DOHH2 (cell line): ENCODE measurements around the gene SRMS.

Experiments
- CTCF ChIP-seq: fragments of 200-600 bp; sonication (generic); IDR thresholded peaks from one replicate; pipeline ENCODE4 v1.5.1; 2014; ENCODE audit warnings: antibody characterized with exemption, mild to moderate bottlenecking, low read depth, low read length; ENCODE audit not compliant: poor library complexity, severe bottlenecking
- EZH2phosphoT487 ChIP-seq: fragments of 200-600 bp; sonication (generic); IDR thresholded peaks from 2 replicates; pipeline ENCODE4 v1.6.1; 2017; ENCODE audit warnings: borderline replicate concordance, mild to moderate bottlenecking, antibody characterized with exemption, low read length, moderate library complexity, mixed read lengths

GRCh38 chr20:63574829-63575743 is 27.5 kb upstream of the SRMS start:
- TF ChIP-seq CTCF = no peak
- TF ChIP-seq EZH2phosphoT487 = no peak
